Esophagus muscularis mucosa (tissue), 3 donors: ENCODE data around the gene MBNL1.
A peak's percentile ranks its signal among the peaks of the same experiment; 100 is the strongest.

Source experiments
- CTCF ChIP-seq, 3 experiments: fragments of 200-600 bp in 2 of 3; fragments of 450-650 bp in 1 of 3; sonication (generic) in 2 of 3; IDR thresholded peaks; one replicate each; pipeline ENCODE4 v1.5.1; 2017 to 2019; ENCODE audit warnings: antibody characterized with exemption in 3 of 3, mild to moderate bottlenecking in 2 of 3, moderate library complexity in 1 of 3
- POLR2A ChIP-seq: fragments of 450-650 bp; IDR thresholded peaks from one replicate; pipeline ENCODE4 v1.6.1; 2017; ENCODE audit warnings: antibody characterized with exemption, moderate library complexity, mild to moderate bottlenecking, low read depth
- POLR2AphosphoS5 ChIP-seq, 2 donors: sonication (generic); formaldehyde crosslinking; IDR thresholded peaks; one replicate each; pipeline ENCODE4 v1.6.1; 2017; ENCODE audit warnings: antibody characterized with exemption in 2 of 2

- TF ChIP-seq POLR2A (no peak), POLR2AphosphoS5 (IDR thresholded peaks at IDR 0.05) (peak in 1 of 2 donors; percentile 58), CTCF (IDR thresholded peaks at IDR 0.05) (no peak)
These were observed 117.0 kb downstream of the MBNL1 start for GRCh38 chr3:152385761-152386160.
